Measurements from ENCODE around the gene CAPNS1.

DNA sequence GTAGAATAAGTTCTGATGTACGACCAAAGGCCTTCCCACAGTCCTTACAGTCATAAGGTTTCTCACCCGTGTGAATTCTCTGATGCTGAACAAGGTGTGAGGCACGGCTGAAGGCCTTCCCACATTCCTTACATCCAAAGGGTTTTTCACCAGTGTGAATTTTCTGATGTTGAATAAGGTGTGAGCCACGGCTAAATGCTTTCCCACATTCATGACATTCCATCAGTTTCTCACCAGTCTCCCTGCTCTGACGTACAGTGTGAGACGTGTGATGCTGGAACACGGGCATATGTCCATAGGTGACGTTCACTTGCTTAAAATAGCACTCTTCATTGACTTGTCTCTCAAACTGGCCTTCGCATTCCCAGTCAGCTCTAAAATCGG, 43.4 kb downstream of the CAPNS1 start:
- TF ChIP-seq GATA3 (IDR thresholded peaks at IDR 0.05; ENCODE audit: low read depth, low read length) (no peak), GATA2 (IDR thresholded peaks at IDR 0.05; ENCODE audit: low read depth, low read length) (no peak)

All from SH-SY5Y (cell line).